WTC11 (cell line): ENCODE data around the gene ARHGEF38. TPM values are rescaled to one million over a fixed set of nuclear protein-coding genes. Genes with fewer than 3 reads are reported as not detected.

Experiments used
- ATAC-seq: fragments of 200-7000 bp; cut with Tn5 transposase; 2 replicates; pipeline ENCODE4 v1.10.0; 2021; ENCODE audit warnings: mild to moderate bottlenecking, moderate library complexity
- CTCF ChIA-PET: fragments of 300-600 bp; sonication (Branson Sonifier 250); formaldehyde crosslinking; loops from one replicate; lab custom pipeline; 2021; ENCODE audit warnings: antibody characterized with exemption; lab: Charles Lee
- POLR2A ChIA-PET: fragments of 350-600 bp; sonication (Branson Sonifier 250); formaldehyde crosslinking; loops from one replicate; lab custom pipeline; 2021; ENCODE audit warnings: antibody characterized with exemption; lab: Charles Lee
- DNase-seq: peaks from one replicate; pipeline ENCODE4 v3.0.0; 2021; ENCODE audit warnings: low spot score
- H3K27ac Mint-ChIP-seq: 2 replicates; pipeline ENCODE4 v1.8.0; 2021; ENCODE audit warnings: mixed read lengths
- H3K27me3 Mint-ChIP-seq: 2 replicates; pipeline ENCODE4 v1.8.0; 2021; ENCODE audit warnings: low read depth, mild to moderate bottlenecking, moderate library complexity, mixed read lengths
- H3K36me3 Mint-ChIP-seq: 2 replicates; pipeline ENCODE4 v1.8.0; 2021; ENCODE audit warnings: mixed read lengths
- H3K4me1 Mint-ChIP-seq: 2 replicates; pipeline ENCODE4 v1.8.0; 2022; ENCODE audit warnings: mixed read lengths
- H3K4me3 Mint-ChIP-seq: 2 replicates; pipeline ENCODE4 v1.8.0; 2021; ENCODE audit warnings: mild to moderate bottlenecking, moderate library complexity, mixed read lengths
- H3K9me3 Mint-ChIP-seq: 2 replicates; pipeline ENCODE4 v1.8.0; 2021; ENCODE audit warnings: mixed read lengths
- AFF4 ChIP-seq: sonication (generic); formaldehyde crosslinking; IDR thresholded peaks from 2 replicates; pipeline ENCODE4 v1.8.1; 2023; ENCODE audit warnings: mild to moderate bottlenecking, missing genetic modification reagents, borderline replicate concordance
- ELF4 ChIP-seq: sonication (generic); formaldehyde crosslinking; IDR thresholded peaks from 2 replicates; pipeline ENCODE4 v1.8.1; 2022; ENCODE audit warnings: low read depth, mild to moderate bottlenecking, moderate library complexity, missing genetic modification reagents
- IRF2 ChIP-seq: sonication (generic); formaldehyde crosslinking; IDR thresholded peaks from 2 replicates; pipeline ENCODE4 v1.8.0; 2022; ENCODE audit warnings: low read depth, missing genetic modification reagents, borderline replicate concordance
- JAZF1 ChIP-seq: fragments of 250-450 bp; sonication (Bioruptor Pico); IDR thresholded peaks from 2 replicates; pipeline ENCODE4 v1.9.0; 2021; ENCODE audit warnings: moderate library complexity, mild to moderate bottlenecking, inconsistent platforms
- JUN ChIP-seq: sonication (generic); formaldehyde crosslinking; IDR thresholded peaks from 2 replicates; pipeline ENCODE4 v1.8.0; 2023; ENCODE audit warnings: mild to moderate bottlenecking, missing genetic modification reagents
- KAT7 ChIP-seq: sonication (generic); formaldehyde crosslinking; IDR thresholded peaks from 2 replicates; pipeline ENCODE4 v1.8.1; 2023; ENCODE audit warnings: missing genetic modification reagents, mild to moderate bottlenecking, borderline replicate concordance
- PRRX2 ChIP-seq: fragments of 250-450 bp; sonication (Bioruptor Pico); IDR thresholded peaks from 2 replicates; pipeline ENCODE4 v1.8.0; 2021; ENCODE audit warnings: mild to moderate bottlenecking
- RELA ChIP-seq: sonication (generic); formaldehyde crosslinking; IDR thresholded peaks from 2 replicates; pipeline ENCODE4 v1.8.1; 2022; ENCODE audit warnings: missing genetic modification reagents, mild to moderate bottlenecking, borderline replicate concordance
- SMAD4 ChIP-seq: sonication (generic); formaldehyde crosslinking; IDR thresholded peaks from 2 replicates; pipeline ENCODE4 v1.8.0; 2022; ENCODE audit warnings: mild to moderate bottlenecking, missing genetic modification reagents
- STAT6 ChIP-seq: sonication (generic); formaldehyde crosslinking; conservative IDR thresholded peaks from 2 replicates; pipeline ENCODE4 v1.8.1; 2023; ENCODE audit warnings: mild to moderate bottlenecking, low read depth, missing genetic modification reagents, moderate library complexity
- TEAD1 ChIP-seq: sonication (generic); formaldehyde crosslinking; IDR thresholded peaks from 2 replicates; pipeline ENCODE4 v1.8.0; 2022; ENCODE audit warnings: mild to moderate bottlenecking, missing genetic modification reagents
- TEAD4 ChIP-seq: sonication (generic); formaldehyde crosslinking; IDR thresholded peaks from 2 replicates; pipeline ENCODE4 v1.8.0; 2022; ENCODE audit warnings: mild to moderate bottlenecking, missing genetic modification reagents
- USF2 ChIP-seq: sonication (generic); formaldehyde crosslinking; IDR thresholded peaks from 2 replicates; pipeline ENCODE4 v1.8.1; 2023; ENCODE audit warnings: mild to moderate bottlenecking, missing genetic modification reagents, moderate library complexity
- ZBTB21 ChIP-seq: sonication (generic); formaldehyde crosslinking; IDR thresholded peaks from 2 replicates; pipeline ENCODE4 v1.8.1; 2023; ENCODE audit warnings: mild to moderate bottlenecking, missing genetic modification reagents, borderline replicate concordance
- ZNF317 ChIP-seq: sonication (generic); formaldehyde crosslinking; IDR thresholded peaks from 2 replicates; pipeline ENCODE4 v1.8.1; 2023; ENCODE audit warnings: low read depth, mild to moderate bottlenecking, moderate library complexity, missing genetic modification reagents, borderline replicate concordance
- ZNF416 ChIP-seq: fragments of 250-450 bp; sonication (Bioruptor Pico); IDR thresholded peaks from 2 replicates; pipeline ENCODE4 v1.9.0; 2021; ENCODE audit warnings: mild to moderate bottlenecking, inconsistent platforms
- ZNF532 ChIP-seq: fragments of 250-450 bp; sonication (Bioruptor Pico); IDR thresholded peaks from 2 replicates; pipeline ENCODE4 v1.9.0; 2021; ENCODE audit warnings: mild to moderate bottlenecking, borderline replicate concordance
- ZSCAN18 ChIP-seq: fragments of 250-450 bp; sonication (Bioruptor Pico); IDR thresholded peaks from 2 replicates; pipeline ENCODE4 v2.1.2; 2022; ENCODE audit warnings: mild to moderate bottlenecking, moderate library complexity
- total RNA-seq: library from RNA; stranded (reverse); gene quantifications from 3 replicates; pipeline ENCODE4 v1.2.3, GENCODE V29; 2021

The ARHGEF38 gene
- total RNA-seq, 1 experiment from 2014 or later: not detected

GRCh38 chr4:105598787-105599186 lies 46.4 kb downstream of the ARHGEF38 start:
- no peaks in the 10 kb centered on the region for H3K4me1 Mint-ChIP-seq
- POLR2A ChIA-PET: no interaction called here
- TF ChIP-seq PRRX2 (CRISPR knock-in tag) (no peak), IRF2 (CRISPR knock-in tag) (no peak), JUN (no peak), STAT6 (no peak), ZNF317 (CRISPR knock-in tag) (no peak), KAT7 (CRISPR knock-in tag) (no peak), ZNF532 (CRISPR knock-in tag) (no peak), ZBTB21 (CRISPR knock-in tag) (no peak), SMAD4 (no peak), AFF4 (CRISPR knock-in tag) (no peak)
- no peaks in the 10 kb centered on the region for H3K36me3 Mint-ChIP-seq
- ATAC-seq (no peak), DNase-seq (no peak)
- H3K27me3 Mint-ChIP-seq: peaks cover 10% of the 10 kb centered on the region
- no peaks in the 10 kb centered on the region for H3K9me3 Mint-ChIP-seq
- H3K27ac Mint-ChIP-seq: no peak overlapping the region
- CTCF ChIA-PET: no interaction called here
- H3K4me3 Mint-ChIP-seq: no peak overlapping the region

GRCh38 chr4:105599482-105599881 lies 47.1 kb downstream of the ARHGEF38 start:
- Mint-ChIP-seq H3K4me3 (no peak overlapping the region), H3K9me3 (no peaks in the 10 kb centered on the region), H3K27me3 (peaks cover 7% of the 10 kb centered on the region), H3K4me1 (no peaks in the 10 kb centered on the region), H3K36me3 (no peaks in the 10 kb centered on the region), H3K27ac (no peak overlapping the region)
- DNase-seq (no peak), ATAC-seq (no peak)
- POLR2A ChIA-PET: no interaction called here
- CTCF ChIA-PET: no interaction called here
- no peak for TF ChIP-seq RELA
- TF ChIP-seq IRF2 (CRISPR knock-in tag): no peak
- no peak for TF ChIP-seq TEAD1 (CRISPR knock-in tag)
- no peak for TF ChIP-seq ZSCAN18 (CRISPR knock-in tag)
- TF ChIP-seq ELF4 (CRISPR knock-in tag): no peak
- no peak for TF ChIP-seq AFF4 (CRISPR knock-in tag)
- no peak for TF ChIP-seq TEAD4 (CRISPR knock-in tag)
- TF ChIP-seq ZNF416 (CRISPR knock-in tag): no peak
- no peak for TF ChIP-seq ZNF317 (CRISPR knock-in tag)
- TF ChIP-seq USF2 (CRISPR knock-in tag): no peak
- TF ChIP-seq JAZF1 (CRISPR knock-in tag): no peak
